Pancreas (tissue), 10 donors: ENCODE data around the gene DHPS. TPM values are rescaled to one million over a fixed set of nuclear protein-coding genes. Genes with fewer than 3 reads are reported as not detected.

Source experiments
- ATAC-seq, 4 donors: fragments of 200-7000 bp; cut with Tn5 transposase; one replicate each; pipeline versions ENCODE4 v1.8.0 to v1.9.1; 2020; ENCODE audit warnings: mild to moderate bottlenecking in 4 of 4, moderate library complexity in 4 of 4
- DNase-seq, 6 donors: peaks; one replicate each; pipeline ENCODE4 v3.0.0-alpha.2; 2020
- FAIRE-seq: peaks from 2 replicates; lab custom pipeline; 2012; peaks lifted over from hg19 to GRCh38; lab: Jason Lieb, UNC
- H3K27ac ChIP-seq, 4 donors: fragments of 200-600 bp; sonication (generic); 1 replicate in 3 of 4; 2 replicates in 1 of 4; pipeline versions ENCODE4 v1.5.0 to v1.8.0; 2020
- H3K27me3 ChIP-seq, 4 donors: fragments of 200-600 bp; one replicate each; pipeline ENCODE4 v1.8.0; 2021
- H3K36me3 ChIP-seq, 3 donors: fragments of 200-600 bp; sonication (generic) in 1 of 3; one replicate each; pipeline versions ENCODE4 v1.5.0 to v1.8.0; 2020 to 2021
- H3K4me1 ChIP-seq, 3 donors: fragments of 200-600 bp; one replicate each; pipeline ENCODE4 v1.8.0; 2021
- H3K4me3 ChIP-seq, 4 donors: fragments of 200-600 bp; sonication (generic) in 2 of 4; one replicate each; pipeline versions ENCODE4 v1.5.0 to v1.8.0; 2020 to 2021
- H3K9me3 ChIP-seq, 4 donors: fragments of 200-600 bp; one replicate each; pipeline ENCODE4 v1.8.0; 2021
- CTCF ChIP-seq, 4 donors: fragments of 200-600 bp; sonication (generic) in 3 of 4; IDR thresholded peaks; one replicate each; pipeline versions ENCODE4 v1.5.0 to v1.8.0; 2021; ENCODE audit warnings: antibody characterized with exemption in 4 of 4
- WGBS, 2 donors: extraction: QIAGEN DNeasy Blood & Tissue Kit; methylation state at CpG; one replicate each; pipeline ENCODE4 v1.1.7; 2013; 5-methylcytosine and 5-hydroxymethylcytosine counted together
- intact Hi-C, 3 donors: fragments of 100-400 bp; cut with DNase I; formaldehyde crosslinking; loops; one replicate each; pipeline versions ENCODE4 v1.11.1 to v1.14.2; 2022
- polyA plus RNA-seq, 2 donors: library from polyadenylated mRNA; stranded (reverse); fragments of 200-250 nt; gene quantifications; one replicate each; pipeline ENCODE4 v1.2.3, GENCODE V29; 2013
- total RNA-seq, 6 donors: library from RNA; stranded (reverse); fragmentation: NEBNext Ultra II Directional in 4 of 6; extraction: Animal tissue kit (Norgen Biotek cat#: 25700) in 4 of 6; gene quantifications; one replicate each; pipeline versions ENCODE4 v1.2.1 to v1.2.4, GENCODE V29; 2021 to 2023
- donor health status: healthy with polysubstance abuse.
- donor health status: DM: no; HTN: no; CAD: no; lungs with moderate emphysema.
- donor health status: DM: no; HTN: no; CAD: no.
- donor health status: control.
- donor health status: control.
- donor health status: Bipolar disorder and iron deficiency.
- donor health status: DM: yes; HTN: yes; CAD: no.
- donor health status: DM: no; HTN: no; CAD: no.
- donor health status: DM: no; HTN: no; CAD: no.
- donor health status: DM: yes; HTN: yes; CAD: no.

Gene DHPS
- total and polyA plus RNA-seq, 8 donors = 36.0 to 85.7 (median 49.9) TPM

- Histone ChIP-seq H3K27me3 (no peaks in the 10 kb centered on the region), H3K36me3 (peaks cover 0 to 6% (median 0%) of the 10 kb centered on the region in 3 donors), H3K4me1 (peaks cover 4 to 29% (median 7%) of the 10 kb centered on the region in 3 donors), H3K27ac (no peak overlapping the region), H3K9me3 (no peaks in the 10 kb centered on the region), H3K4me3 (peak overlapping the region in 2 of 4 donors; percentile 93 to 95)
- intact Hi-C loops = no loop called here
- DNase-seq (no peak), FAIRE-seq (no peak), ATAC-seq (no peak)
- WGBS, 2 donors = 53 to 58% methylated on average over 4 of the region's 4 CpGs
- TF ChIP-seq CTCF (IDR thresholded peaks at IDR 0.05) = no peak
Measured at GRCh38 chr19:12667731-12668302, 13.9 kb downstream of the DHPS start.

GRCh38 chr19:12666265-12667048 is 15.2 kb downstream of the DHPS start, which contains the start of the genes MAN2B1 and WDR83:
TSS of gene MAN2B1 (minus strand) at chr19:12666742. CDS start at chr19:12666701, 41 bp downstream.
TSS of gene WDR83 (plus strand) at chr19:12666807. CDS start at chr19:12669791, 2,984 bp downstream.
- FAIRE-seq (no peak), ATAC-seq (peak; percentile 77 to 87 (median 84)), DNase-seq (peak in 5 of 6 donors; percentile 58 to 88 (median 72))
- H3K9me3 ChIP-seq = no peaks in the 10 kb centered on the region
- H3K27me3 ChIP-seq = no peaks in the 10 kb centered on the region
- TF ChIP-seq CTCF (IDR thresholded peaks at IDR 0.05) = no peak
- intact Hi-C loops = no loop called here
- WGBS, 2 donors = 1% methylated on average over 42 to 46 of the region's 46 CpGs
- peak within 1 kb of the TSS; percentile 75 to 84 (median 82) for H3K4me3 ChIP-seq
- peaks cover 0 to 6% (median 0%) of the 10 kb centered on the region in 3 donors for H3K36me3 ChIP-seq
- peaks cover 4 to 29% (median 7%) of the 10 kb centered on the region in 3 donors for H3K4me1 ChIP-seq
- peak within 1 kb of the TSS in 3 of 4 donors; percentile 33 to 63 (median 40) for H3K27ac ChIP-seq

- intact Hi-C loops = no loop called here
- H3K9me3 ChIP-seq = no peaks in the 10 kb centered on the region
- ATAC-seq = no peak
- FAIRE-seq = no peak
- TF ChIP-seq CTCF (IDR thresholded peaks at IDR 0.05) = no peak
- H3K4me1 ChIP-seq = peaks cover 4 to 26% (median 7%) of the 10 kb centered on the region in 3 donors
- 36 to 50% methylated on average over 12 of the region's 12 CpGs for WGBS, 2 donors
- H3K27ac ChIP-seq = peak overlapping the region in 1 of 4 donors; percentile 63
- H3K27me3 ChIP-seq = no peaks in the 10 kb centered on the region
- DNase-seq = no peak
- peak overlapping the region; percentile 75 to 84 (median 82) for H3K4me3 ChIP-seq
- H3K36me3 ChIP-seq = peaks cover 0 to 10% (median 0%) of the 10 kb centered on the region in 3 donors
Measured at GRCh38 chr19:12665671-12666264, 15.9 kb downstream of the DHPS start.

GRCh38 chr19:12665281-12665573 is 16.5 kb downstream of the DHPS start:
- H3K4me3 ChIP-seq = peak overlapping the region in 1 of 4 donors; percentile 84

More at GRCh38 chr19:12665281-12665573, 16.5 kb downstream of the DHPS start:
- no peaks in the 10 kb centered on the region for H3K9me3 ChIP-seq
- DNase-seq (peak in 1 of 6 donors; percentile 56), FAIRE-seq (no peak), ATAC-seq (no peak)
- no peak for TF ChIP-seq CTCF (IDR thresholded peaks at IDR 0.05)
- no peaks in the 10 kb centered on the region for H3K27me3 ChIP-seq
- WGBS, 2 donors = 85 to 93% methylated on average over 10 of the region's 10 CpGs
- intact Hi-C loops = no loop called here
- no peak overlapping the region for H3K27ac ChIP-seq
- H3K36me3 ChIP-seq = peaks cover 0 to 12% (median 0%) of the 10 kb centered on the region in 3 donors
- H3K4me1 ChIP-seq = peaks cover 4 to 21% (median 7%) of the 10 kb centered on the region in 3 donors
